IPS-NIHi7 (cell line): ENCODE measurements around the gene MGMT.
"Not testable (repeated sequence)": the region's sequence is repeated elsewhere in the genome, so short reads cannot be mapped to it uniquely, and the experiment has no call there.

Experiments
- DNase-seq: peaks from one replicate; pipeline ENCODE4 v3.0.0; 2012; ENCODE audit warnings: mixed read lengths; ENCODE audit errors: extremely low spot score

Gene MGMT

DNA sequence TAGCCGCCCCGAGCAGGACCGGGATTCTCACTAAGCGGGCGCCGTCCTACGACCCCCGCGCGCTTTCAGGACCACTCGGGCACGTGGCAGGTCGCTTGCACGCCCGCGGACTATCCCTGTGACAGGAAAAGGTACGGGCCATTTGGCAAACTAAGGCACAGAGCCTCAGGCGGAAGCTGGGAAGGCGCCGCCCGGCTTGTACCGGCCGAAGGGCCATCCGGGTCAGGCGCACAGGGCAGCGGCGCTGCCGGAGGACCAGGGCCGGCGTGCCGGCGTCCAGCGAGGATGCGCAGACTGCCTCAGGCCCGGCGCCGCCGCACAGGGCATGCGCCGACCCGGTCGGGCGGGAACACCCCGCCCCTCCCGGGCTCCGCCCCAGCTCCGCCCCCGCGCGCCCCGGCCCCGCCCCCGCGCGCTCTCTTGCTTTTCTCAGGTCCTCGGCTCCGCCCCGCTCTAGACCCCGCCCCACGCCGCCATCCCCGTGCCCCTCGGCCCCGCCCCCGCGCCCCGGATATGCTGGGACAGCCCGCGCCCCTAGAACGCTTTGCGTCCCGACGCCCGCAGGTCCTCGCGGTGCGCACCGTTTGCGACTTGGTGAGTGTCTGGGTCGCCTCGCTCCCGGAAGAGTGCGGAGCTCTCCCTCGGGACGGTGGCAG lies at the start of gene MGMT:
TSS of gene MGMT (plus strand) at position 539 of the 656 bp plus-strand sequence.
- peak; percentile 96 for DNase-seq

DNA sequence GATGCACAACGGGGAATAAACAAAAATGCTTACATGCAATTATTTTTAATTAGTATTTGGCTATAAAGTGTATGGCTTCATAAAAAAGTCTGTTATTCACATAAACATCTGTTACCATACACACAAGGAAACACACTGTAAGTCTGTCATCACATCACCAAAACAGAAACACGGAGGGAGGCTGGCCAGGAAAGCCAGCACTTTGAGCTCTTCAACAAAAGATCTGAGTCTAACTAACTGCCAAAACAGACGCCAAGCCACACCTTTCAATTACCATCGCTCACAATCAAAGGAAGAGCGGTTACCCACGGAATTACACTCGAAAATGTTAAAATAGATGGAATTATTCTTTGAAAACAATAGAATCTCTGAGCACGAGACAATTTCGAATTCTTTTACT lies 49.2 kb upstream of the MGMT start:
- no peak for DNase-seq

DNA sequence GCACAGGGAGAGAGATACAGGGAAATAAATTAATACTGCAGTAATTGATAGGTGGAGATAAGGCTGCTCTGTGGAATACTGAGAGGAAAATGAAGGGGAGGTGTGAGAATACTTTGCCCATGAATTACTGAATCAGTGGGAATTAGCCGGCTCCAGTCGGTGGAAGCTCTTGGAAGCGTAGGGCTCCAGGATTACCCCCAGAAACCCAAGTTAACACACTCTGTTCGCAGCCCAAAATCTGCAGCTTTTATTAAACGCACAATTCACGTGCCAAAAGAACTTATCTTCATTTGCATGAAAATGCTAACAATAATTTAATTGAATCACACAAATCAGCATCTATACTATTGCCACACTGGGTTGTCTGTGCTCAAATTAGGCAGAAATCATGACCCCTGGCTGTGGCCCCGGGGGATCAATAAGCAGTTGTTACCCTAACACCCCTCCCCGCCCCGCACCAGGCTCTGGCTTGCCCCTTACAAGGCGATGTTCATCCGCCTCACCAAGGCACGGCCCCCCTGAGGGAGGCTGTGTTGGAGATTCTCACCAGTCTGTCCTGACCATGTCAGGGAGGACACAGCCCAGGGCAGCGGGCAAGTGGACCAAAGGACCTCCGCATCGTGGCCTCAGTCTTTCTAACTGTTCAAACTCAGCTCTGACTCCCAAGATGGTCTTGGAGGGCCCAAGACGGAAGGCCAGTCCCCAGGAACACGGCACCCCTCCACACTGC lies 48.4 kb upstream of the MGMT start:
- no peak for DNase-seq

DNA sequence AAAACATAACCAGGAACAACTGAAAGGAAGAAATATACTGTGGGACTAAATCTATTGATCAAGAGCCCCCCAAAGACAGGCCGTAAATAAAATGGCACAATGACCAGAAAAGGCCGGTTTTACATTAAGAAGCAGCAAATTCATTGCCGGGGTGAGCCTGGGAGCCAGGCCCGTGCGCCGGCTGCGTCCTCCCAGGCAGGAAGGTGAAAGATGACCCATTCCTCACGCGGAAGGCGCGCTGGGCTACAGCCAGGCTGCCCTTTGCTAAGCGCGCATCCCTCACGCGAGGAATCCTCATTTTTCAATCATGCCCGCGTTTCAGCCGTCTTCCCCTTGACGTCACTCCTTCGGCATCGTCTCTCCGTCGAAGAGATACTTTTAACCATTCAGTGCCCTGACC lies 47.6 kb upstream of the MGMT start:
- DNase-seq: no peak

DNA sequence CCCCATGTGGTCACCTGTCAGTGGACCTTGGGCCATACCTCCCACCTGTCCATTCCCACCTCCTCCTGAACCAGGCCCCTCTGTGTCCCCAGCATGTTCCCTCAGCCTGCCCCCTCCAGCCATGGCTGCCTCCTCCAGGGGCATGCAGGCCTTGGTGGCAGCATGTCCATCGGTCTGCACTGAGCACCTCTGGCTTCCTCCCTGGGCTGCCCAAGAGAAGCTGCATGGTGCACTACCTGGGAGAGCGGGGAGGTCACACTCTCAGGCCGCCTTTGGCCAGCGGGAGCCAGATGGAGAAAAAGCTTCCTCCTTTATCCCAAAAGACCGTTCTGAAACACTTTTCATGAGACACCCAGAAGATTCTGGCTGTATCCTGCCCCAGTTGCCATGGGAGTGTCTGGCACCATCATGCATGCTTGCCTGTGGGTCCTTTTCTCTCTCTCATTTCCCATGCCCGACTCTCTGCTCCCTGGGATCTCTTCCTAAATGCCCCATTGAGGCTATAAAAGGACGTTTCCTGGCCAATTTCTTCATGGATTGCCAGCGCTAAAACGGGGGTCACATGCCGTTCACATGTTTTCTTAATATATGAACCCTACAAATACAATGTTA lies 45.5 kb upstream of the MGMT start:
- DNase-seq: no peak

DNA sequence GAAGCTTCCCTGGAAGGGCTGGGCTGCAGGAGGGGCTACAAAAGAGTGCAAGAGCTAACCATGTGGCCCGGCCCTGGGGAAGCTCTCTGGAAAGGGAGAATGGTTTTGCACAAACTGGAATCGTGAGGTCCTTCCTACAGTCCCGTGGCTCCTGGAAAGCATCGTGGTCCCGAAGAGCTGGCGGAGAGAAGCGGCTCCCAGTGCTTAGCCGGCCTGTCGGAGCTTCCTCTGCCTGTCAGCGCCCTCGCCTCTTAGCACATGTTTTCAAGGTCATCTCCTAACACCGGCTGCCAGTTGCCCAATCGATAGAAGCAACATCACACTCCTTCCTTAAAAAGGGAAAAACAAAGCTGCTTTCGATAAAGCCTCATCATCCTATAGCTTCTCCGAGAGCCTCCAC lies 42.1 kb upstream of the MGMT start:
- no peak for DNase-seq

DNA sequence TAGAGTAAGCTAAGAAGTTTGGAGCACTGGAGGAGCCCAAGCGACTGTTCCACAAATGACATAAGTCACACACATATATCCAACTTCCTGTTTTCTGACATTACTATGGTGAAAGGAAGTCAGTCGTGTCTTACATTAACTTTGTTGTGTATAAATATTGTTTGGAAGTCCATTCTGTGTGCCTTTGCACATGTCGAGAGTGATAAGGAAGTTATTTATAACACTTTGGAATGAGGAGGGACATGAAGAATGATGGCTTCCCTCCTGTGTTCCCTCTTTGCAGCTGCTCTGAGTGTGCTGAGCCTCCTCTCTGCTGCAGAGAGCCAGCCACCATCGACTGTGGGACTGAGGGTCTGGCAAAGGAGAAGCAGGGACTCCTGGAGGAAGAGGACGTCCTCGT lies 40.4 kb upstream of the MGMT start:
- no peak for DNase-seq

DNA sequence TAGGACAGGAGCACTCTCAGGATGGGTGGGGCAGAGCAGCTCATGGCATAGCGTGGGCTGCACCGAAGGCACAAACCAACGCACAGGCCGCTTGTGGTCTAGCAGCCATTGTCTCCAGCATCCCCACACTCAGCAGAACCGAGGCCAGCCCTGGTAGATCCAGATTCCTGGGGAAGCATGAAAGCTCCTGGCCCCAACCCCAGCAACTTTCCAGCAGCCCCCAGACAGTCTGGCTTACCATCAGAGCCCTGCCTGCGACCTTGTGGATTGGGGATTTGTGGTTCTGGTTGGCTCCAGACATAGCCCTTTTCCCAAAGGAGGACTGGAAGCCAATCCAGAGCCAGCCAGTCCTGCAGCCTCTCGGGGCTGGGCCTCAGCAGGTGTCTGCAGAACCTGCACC lies 33.8 kb upstream of the MGMT start:
- DNase-seq: no peak

DNA sequence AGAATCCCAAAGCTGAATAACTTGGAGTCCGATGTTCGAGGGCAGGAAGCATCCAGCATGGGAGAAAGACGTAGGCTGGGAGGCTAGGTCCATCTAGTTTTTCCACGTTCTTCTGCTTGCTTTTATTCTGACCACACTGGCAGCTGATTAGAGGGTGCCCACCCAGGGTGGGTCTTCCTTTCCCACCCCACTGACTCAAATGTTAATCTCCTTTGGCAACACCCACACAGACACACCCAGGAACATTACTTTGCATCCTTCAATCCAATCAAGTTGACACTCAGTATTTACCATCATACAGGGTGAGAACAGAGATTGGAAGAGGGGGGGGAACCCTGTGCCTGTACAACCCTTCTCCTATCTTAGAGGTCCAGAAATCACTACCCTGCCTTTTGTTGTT lies 31.3 kb upstream of the MGMT start:
- DNase-seq: not testable (repeated sequence)

DNA sequence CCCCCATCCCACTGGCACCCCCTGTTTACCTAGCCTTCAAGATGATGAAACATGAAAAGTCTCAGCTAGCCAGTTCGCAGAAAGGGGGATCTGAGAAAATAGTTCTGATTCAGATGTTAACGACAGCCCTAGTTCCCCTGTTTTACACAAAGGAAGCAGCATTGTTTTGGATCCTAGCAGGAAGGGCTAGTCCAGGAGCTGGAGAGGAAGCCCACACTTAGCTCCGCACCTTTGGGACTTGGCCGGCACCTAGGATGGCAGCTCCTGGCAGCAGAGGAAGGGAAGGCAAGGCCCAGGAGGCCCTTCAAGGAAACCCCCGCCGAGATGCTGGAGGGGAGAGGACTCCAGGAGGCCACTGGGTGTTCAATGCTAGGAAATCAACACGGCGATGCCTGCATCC lies 29.0 kb upstream of the MGMT start:
- no peak for DNase-seq

DNA sequence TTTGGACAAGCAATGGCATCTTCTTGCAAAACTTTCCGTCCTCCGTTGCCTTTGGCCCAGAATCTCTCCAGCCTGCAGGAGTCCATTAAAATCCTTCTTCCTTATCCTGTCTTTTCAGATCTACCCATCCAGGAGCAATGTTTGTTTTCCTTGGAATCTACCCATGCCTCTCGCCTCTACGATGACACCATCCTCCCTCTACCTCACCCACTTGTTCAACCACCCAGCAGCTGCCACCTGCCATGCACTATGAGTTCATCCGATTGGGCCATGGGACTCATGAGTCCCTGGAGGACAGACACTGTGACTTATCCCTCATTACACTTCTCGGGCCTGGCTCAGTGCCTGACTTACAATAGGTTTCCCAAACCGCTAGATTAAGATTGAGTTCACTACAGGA lies 26.8 kb upstream of the MGMT start:
- DNase-seq: no peak

DNA sequence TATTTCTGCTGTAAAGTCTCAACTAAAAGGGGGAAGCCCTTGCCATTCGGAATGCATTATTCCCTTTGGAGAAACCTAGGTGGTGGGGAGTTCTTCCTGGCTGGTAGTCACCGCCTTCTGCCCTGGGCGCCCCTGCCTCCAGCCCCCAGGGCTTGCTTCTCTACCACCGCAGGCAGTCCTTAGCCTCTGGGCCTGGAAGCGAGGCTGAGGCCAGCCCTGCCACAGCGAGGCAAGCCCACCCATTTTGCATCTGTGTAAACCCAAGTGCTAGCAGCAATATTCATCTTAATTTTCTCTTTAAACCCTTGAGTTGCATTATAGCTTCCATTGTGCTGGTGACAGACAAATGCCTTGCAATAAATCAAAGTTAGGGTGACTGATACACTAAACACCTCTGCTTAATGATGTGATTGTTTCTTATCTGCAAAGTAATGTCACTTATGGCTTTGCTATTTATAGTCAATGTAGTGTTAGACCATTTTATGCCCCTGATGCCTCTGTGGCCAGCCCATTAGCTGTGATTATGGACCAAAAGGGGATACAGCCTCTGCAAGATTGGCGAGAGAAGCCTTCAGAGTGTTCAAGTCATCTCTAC lies 26.2 kb upstream of the MGMT start:
- no peak for DNase-seq

DNA sequence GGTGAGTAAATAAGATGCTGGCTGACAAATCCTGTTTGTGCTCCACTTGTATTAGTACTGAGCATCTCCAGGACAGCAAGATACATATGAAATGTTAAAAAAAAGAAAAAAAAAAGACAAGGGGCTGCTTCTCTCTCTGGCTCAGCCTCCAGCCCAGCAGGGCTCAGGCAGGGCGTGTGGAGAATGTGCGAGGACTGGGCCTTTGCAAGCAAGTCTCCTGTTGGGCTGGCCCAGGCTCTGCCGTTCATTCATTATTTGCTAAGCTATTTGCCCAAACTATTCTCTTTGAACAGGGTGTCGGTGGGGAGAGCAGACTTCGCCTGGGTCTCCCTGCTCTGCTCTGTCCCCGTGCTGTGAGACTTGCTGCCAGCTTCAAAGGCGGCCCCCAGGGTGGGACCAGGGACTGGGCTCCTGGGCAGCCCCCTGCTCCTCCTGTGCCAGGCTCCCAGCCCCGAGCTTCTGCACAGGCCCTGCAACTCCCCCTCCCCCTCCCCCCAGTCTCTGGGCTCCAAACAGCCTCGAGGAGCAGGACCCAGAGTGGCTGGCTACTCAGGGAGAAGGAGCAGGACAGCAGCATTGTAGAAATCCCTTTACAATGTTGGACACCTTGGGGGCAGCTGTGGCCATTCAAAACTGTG lies 25.6 kb upstream of the MGMT start:
- peak; percentile 43 for DNase-seq

DNA sequence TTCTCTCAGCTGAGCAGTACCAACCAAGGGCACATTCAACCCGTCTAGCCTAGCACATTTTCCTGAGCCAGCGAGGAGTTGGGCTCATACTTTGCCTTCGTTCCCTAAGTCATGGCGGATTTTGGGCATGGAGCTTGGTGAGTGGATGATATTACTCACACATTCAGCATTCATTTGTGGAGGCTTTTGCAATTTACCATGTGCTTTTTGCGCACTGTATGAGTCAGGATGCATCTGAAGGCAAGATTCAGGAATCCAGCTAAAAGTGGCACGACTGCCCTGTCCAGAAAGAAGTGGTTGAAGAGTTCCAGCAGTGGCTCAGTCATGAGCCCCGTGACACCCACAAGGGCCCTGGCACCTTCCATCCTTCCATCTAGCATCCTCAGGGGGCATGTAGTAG lies 24.2 kb upstream of the MGMT start:
- DNase-seq: no peak

DNA sequence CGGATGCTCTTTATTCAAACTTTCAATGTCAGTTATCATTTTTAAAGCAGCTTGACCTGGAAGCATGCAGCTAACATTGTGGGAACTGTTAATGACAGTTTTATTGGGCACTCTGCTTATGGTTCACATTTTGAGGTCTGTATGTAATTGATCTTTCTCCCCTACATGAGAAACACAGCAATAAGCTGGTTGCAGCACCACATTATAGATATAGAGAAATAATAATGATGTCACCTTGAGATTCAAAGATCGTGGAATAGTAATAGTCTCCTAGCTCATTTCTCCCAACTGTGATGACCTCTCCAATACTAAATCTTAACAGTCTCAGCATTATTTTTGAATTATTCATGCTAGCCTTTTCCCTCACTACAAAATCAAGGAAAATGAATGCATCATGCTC lies 22.7 kb upstream of the MGMT start:
- no peak for DNase-seq

DNA sequence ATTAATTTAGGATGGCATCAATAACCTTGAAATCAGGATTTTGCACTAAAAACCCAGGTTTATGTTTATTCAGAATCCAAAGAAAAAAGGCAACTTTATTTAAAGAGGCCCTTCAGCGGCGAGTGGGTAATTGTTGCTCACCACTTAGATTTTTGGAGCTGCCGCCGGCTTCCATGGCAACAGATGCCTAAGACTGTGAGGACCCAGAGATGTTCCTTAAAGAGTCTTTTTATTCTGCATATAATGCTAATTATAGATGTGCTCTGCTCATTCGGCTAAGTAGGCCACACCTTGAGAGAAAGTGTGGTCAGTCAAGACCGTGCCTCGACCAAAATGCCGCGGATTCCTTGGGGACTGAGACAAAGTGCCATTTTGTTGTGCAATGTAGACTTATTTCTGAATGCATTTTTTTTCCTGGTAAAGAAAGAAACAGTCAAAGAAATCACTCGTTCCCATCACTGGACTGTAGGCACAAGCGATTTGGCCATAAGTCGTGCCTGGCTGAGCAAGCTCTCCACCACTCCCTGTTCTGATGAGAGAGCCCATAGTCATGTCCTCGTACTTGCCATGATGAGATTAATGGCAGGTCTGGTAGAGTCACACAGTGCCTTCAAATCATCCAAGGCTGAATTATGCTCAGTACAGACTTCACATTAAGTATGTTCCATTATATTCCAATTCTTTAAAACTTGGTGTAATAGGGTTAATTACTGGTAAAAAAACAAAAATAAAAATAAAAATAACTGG lies 21.4 kb upstream of the MGMT start:
- DNase-seq: no peak

DNA sequence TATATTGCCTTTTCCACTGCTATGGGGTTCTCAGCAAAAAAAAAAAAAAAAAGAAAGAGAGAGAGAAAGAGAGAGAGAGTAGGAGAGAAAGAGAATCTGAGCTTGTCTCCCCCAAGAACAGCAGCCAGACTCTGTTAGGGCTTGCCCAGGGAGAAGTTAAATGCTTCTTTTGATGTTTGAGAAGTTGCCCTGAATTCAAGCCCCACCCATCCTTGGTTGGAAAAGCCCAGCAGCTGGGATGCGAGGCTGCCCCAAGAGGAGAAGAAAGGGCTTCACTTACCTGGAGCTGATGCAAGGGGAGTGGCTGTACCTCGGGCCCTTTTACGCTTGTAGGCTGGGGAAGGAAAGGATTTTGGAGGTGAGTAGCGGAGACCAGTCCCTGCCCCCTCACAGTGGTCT lies 20.9 kb upstream of the MGMT start:
- DNase-seq: peak; percentile 68

DNA sequence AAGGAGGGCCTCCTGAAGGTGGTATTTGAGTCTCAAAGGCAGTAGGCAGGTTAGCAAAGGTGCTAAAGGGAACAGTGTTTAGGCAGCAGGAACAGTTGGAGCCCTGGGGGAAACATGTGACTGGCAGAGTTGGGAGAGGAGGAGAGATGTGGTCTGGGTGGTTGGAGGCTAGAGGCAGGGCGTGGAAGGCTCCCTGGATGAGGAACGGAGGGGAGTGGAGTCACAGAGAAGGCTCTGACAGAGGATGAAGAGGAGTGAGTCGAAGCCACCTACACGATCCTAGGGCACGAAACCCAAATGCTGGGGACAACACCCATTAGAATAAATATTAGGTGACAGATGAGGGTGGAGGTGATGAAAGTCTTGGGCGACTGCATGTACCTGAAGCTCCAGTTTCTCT lies 19.6 kb upstream of the MGMT start:
- no peak for DNase-seq

DNA sequence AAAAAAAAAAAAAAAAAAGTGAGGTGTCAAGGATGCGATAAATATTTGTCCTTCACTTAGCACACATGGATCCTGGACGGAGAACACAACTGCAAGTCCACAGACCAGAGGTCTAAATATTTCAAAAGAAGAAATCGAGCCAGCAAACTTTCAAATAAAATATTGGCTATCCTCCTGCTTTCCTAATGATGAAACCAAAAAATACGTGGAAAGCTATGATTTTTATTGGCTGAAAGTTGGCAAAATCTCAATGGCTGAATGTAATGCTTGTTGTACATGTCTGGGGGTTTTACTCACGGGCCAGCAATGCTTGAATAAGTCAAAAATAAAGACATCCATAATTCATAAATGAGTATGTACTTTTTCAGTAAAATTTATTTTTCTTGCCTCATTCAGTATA lies 19.0 kb upstream of the MGMT start:
- no peak for DNase-seq

DNA sequence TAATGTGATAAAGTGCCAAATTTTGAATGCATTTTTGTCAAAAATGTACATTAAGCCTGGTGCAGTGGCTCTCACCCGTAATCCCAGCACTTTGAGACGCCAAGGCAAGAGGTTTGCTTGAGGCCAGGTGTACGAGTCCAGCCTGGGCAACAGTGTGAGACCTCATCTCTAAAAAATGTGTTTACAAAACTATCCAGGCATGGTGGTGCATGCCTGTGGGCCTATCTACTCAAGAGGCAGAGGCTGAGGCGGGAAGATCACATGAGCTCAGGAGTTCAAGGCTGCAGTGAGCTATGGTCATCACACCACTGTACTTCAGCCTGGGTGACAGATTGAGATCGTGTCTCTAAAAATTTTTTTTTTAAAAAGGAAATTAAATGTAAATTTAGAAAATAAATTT lies 18.5 kb upstream of the MGMT start:
- DNase-seq: no peak

DNA sequence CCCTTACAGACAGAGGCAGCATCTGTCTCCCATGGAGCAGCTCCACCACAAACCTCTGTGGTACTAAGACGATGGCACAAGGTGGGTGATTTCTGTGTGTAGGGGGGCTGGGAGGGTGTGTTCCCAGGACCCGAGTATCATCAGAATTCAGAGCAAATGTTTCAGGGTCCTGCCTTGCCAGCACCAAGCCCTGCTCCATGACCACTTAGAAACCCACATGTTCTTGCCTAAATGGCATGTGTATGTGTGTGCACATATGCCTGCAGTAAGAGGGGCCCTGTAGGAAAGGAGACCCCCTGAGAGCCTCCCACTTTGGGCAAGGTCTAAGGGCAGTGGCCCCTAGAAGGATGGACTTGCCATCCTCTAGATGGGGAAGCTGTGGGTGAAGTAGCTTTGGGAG lies 17.1 kb upstream of the MGMT start:
- no peak for DNase-seq

DNA sequence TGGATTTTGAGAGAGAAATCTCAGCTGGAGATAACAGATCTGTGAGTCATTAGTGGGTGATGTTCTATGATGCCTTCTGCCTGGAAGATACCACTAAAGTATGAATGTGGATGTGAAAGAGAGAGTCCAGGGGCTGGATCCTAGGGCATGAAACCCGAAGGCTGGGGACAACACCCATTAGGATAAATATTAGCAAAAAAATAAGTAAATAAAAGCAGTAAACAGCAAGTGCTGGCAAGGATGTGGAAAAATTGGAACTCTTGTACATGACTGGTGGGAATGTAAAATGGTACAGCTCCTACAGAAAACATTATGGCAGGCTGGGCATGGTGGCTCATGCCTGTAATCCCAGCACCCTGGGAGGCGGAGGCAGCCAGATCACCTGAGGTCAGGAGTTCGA lies 16.6 kb upstream of the MGMT start:
- no peak for DNase-seq
